ENCODE measurements around the gene PRKD3. TPM values are rescaled to one million over a fixed set of nuclear protein-coding genes. Genes with fewer than 3 reads are reported as not detected.

The PRKD3 gene
- total and polyA plus RNA-seq, 9 of the 15 experiments (the other 6 are each of a cell fraction or from before 2014, with no cell fraction given): 4.7 to 26.7 (median 17.0) TPM

GRCh38 chr2:37361216-37361815 is 36.7 kb upstream of the PRKD3 start:
- DNase-seq (ENCODE audit: extremely low read depth in 1 of 4, low spot score in 3 of 4) (no peak), ATAC-seq (no peak), FAIRE-seq (no peak)
- H2AFZ ChIP-seq (ENCODE audit: low read depth, low read length): no peak overlapping the region
- no peak overlapping the region for H3K9ac ChIP-seq (ENCODE audit: insufficient read depth in 1 of 2, low read depth in 2 of 2, low read length in 2 of 2)
- no peaks in the 10 kb centered on the region for H3K36me3 ChIP-seq (ENCODE audit: control insufficient read depth, insufficient read depth, low read length)
- H3K4me2 ChIP-seq (ENCODE audit: insufficient read depth, low read length): no peak overlapping the region
- WGBS (ENCODE audit: insufficient coverage, low coverage, missing lambda C conversion rate): 3% methylated on average over 3 of the region's 3 CpGs
- intact Hi-C loops (cut with micrococcal nuclease) (no loop called here), in situ Hi-C loops (cut with MboI) (no loop called here)
- H3K9me3 ChIP-seq (replicated peaks; ENCODE audit: control insufficient read depth, insufficient read depth, low read depth, low read length): no peaks in the 10 kb centered on the region
- peaks cover 7 to 12% of the 10 kb centered on the region in 2 experiments for H3K27me3 ChIP-seq (ENCODE audit: control insufficient read depth in 2 of 2, insufficient read depth in 2 of 2, low read length in 2 of 2)
- ChIA-PET CTCF (ENCODE audit: low intra/inter-chr PET ratio) (no interaction called here), POLR2A (interaction anchor here (1.4 kb wide), 1 partner anchor 12 kb away, joined by 4 read pairs; no protein-coding TSS in a partner anchor)
- H3K9me1 ChIP-seq (ENCODE audit: control insufficient read depth, insufficient read depth, low read length): no peaks in the 10 kb centered on the region
- no peaks in the 10 kb centered on the region for H3K79me2 ChIP-seq (ENCODE audit: control insufficient read depth, insufficient read depth, low read length)
- H4K20me1 ChIP-seq (replicated peaks; ENCODE audit: control insufficient read depth, insufficient read depth, low read length): no peaks in the 10 kb centered on the region
- no peaks in the 10 kb centered on the region for H3K4me1 ChIP-seq (replicated peaks in 1 of 2; ENCODE audit: control insufficient read depth in 2 of 2, insufficient read depth in 2 of 2, low read length in 2 of 2)
- BruUV-seq (replicated peaks): no TSS peak
- H3K27ac ChIP-seq (ENCODE audit: extremely low read depth, low read depth, low read length): no peak overlapping the region
- TF ChIP-seq ZNF696 (CRISPR knock-in tag; conservative IDR thresholded peaks at IDR 0.05): no peak
- no peak for TF ChIP-seq ELF2 (CRISPR knock-in tag; IDR thresholded peaks at IDR 0.05)
- TF ChIP-seq ID3 (CRISPR knock-in tag; IDR thresholded peaks at IDR 0.05): no peak
- no peak for TF ChIP-seq ID3 (tag; IDR thresholded peaks at IDR 0.05)
- no peak for TF ChIP-seq ADNP (tag; IDR thresholded peaks at IDR 0.05)
- TF ChIP-seq SMARCA5 (IDR thresholded peaks at IDR 0.05): no peak
- TF ChIP-seq MAFK (IDR thresholded peaks at IDR 0.05; ENCODE audit: low read length): no peak
- TF ChIP-seq PYGO2 (tag; IDR thresholded peaks at IDR 0.05): no peak
- TF ChIP-seq CXXC5 (CRISPR knock-in tag; IDR thresholded peaks at IDR 0.05): no peak
- no peak for TF ChIP-seq PRDM10 (IDR thresholded peaks at IDR 0.05; ENCODE audit: partially characterized antibody)
- no peak for TF ChIP-seq ZNF766 (CRISPR knock-in tag; conservative IDR thresholded peaks at IDR 0.05)
- no peak overlapping the region for H3K4me3 ChIP-seq
